Right ventricle myocardium inferior (tissue), 1 donor: ENCODE results near the gene SDF4. TPM values are rescaled to one million over a fixed set of nuclear protein-coding genes. Genes with fewer than 3 reads are reported as not detected.
A peak's percentile ranks its signal among the peaks of the same experiment; 100 is the strongest.
"Not testable (repeated sequence)": the region's sequence is repeated elsewhere in the genome, so short reads cannot be mapped to it uniquely, and the experiment has no call there.

ENCODE experiments used
- ATAC-seq: fragments of 200-7000 bp; cut with Tn5 transposase; one replicate; pipeline ENCODE4 v1.9.1; 2020; ENCODE audit warnings: mild to moderate bottlenecking, moderate library complexity
- DNase-seq: peaks from one replicate; pipeline ENCODE4 v3.0.0; 2021; ENCODE audit errors: missing footprints
- intact Hi-C: fragments of 100-400 bp; cut with DNase I; formaldehyde crosslinking; loops from one replicate; pipeline ENCODE4 v1.11.0; 2022
- total RNA-seq: library from RNA; stranded (reverse); fragmentation: NEBNext Ultra II Directional; extraction: Animal tissue kit (Norgen Biotek cat#: 25700); gene quantifications from one replicate; pipeline ENCODE4 v1.2.1, GENCODE V29; 2021
- donor health status: DM: no; HTN: yes; CAD: no; lungs with severe emphysema.

SDF4 gene
- total RNA-seq, 1 donor from 2014 or later, result 125 TPM

- DNase-seq, ATAC-seq, intact Hi-C loops: not testable (repeated sequence)
These were observed 36.1 kb downstream of the SDF4 start for GRCh38 chr1:1195726-1196125.

GRCh38 chr1:1194723-1195122 is 37.1 kb downstream of the SDF4 start:
- no peak for ATAC-seq
- no peak for DNase-seq
- intact Hi-C loops, result no loop called here

- intact Hi-C loops, result no loop called here
- peak; percentile 26 for DNase-seq
- ATAC-seq, result no peak
These were observed 40.1 kb downstream of the SDF4 start for GRCh38 chr1:1191734-1192133.

- no peak for DNase-seq
- ATAC-seq, result no peak
- intact Hi-C loops, result no loop called here
These were observed 42.7 kb downstream of the SDF4 start for GRCh38 chr1:1189111-1189510.

- DNase-seq, result no peak
- ATAC-seq, result no peak
- intact Hi-C loops, result no loop called here
These were observed 43.9 kb downstream of the SDF4 start for GRCh38 chr1:1187938-1188337.

- no peak for ATAC-seq
- intact Hi-C loops, result no loop called here
- peak; percentile 67 for DNase-seq
These were observed 46.6 kb downstream of the SDF4 start for GRCh38 chr1:1185101-1185765.

GRCh38 chr1:1183833-1184775 is 47.7 kb downstream of the SDF4 start:
- ATAC-seq (no peak), DNase-seq (peak; percentile 37)
- intact Hi-C loops, result no loop called here

- no peak for ATAC-seq
- intact Hi-C loops, result no loop called here
- peak; percentile 13 for DNase-seq
These were observed 48.5 kb downstream of the SDF4 start for GRCh38 chr1:1183221-1183747.

GRCh38 chr1:1182491-1183220 is 49.1 kb downstream of the SDF4 start:
- intact Hi-C loops, result no loop called here
- DNase-seq, result peak; percentile 46
- ATAC-seq, result no peak

- ATAC-seq (no peak), DNase-seq (peak; percentile 44)
- intact Hi-C loops, result no loop called here
These were observed 49.8 kb downstream of the SDF4 start for GRCh38 chr1:1181938-1182410.

- ATAC-seq, result no peak
- intact Hi-C loops, result no loop called here
These were observed 50.5 kb downstream of the SDF4 start for GRCh38 chr1:1181129-1181937.

GRCh38 chr1:1179983-1180861 is 51.6 kb downstream of the SDF4 start:
- DNase-seq, result peak; percentile 60
- intact Hi-C loops, result no loop called here

More at GRCh38 chr1:1181129-1181937, 50.5 kb downstream of the SDF4 start:
- DNase-seq, result peak; percentile 40

GRCh38 chr1:1179346-1179982 is 52.3 kb downstream of the SDF4 start:
- no peak for ATAC-seq
- DNase-seq, result peak; percentile 50
- intact Hi-C loops, result no loop called here

More at GRCh38 chr1:1179983-1180861, 51.6 kb downstream of the SDF4 start:
- ATAC-seq, result no peak

GRCh38 chr1:1178794-1179331 is 52.9 kb downstream of the SDF4 start:
- DNase-seq (peak; percentile 64), ATAC-seq (no peak)
- intact Hi-C loops, result no loop called here

- DNase-seq (no peak), ATAC-seq (no peak)
- intact Hi-C loops, result no loop called here
These were observed 54.2 kb downstream of the SDF4 start for GRCh38 chr1:1177452-1178206.

- no peak for ATAC-seq
- no peak for DNase-seq
These were observed 54.9 kb downstream of the SDF4 start for GRCh38 chr1:1176931-1177330.

More at GRCh38 chr1:1176931-1177330, 54.9 kb downstream of the SDF4 start:
- intact Hi-C loops, result no loop called here
